Mesothelial cell of epicardium (in vitro differentiated cells): ENCODE data around the gene EREG. TPM values are rescaled to one million over a fixed set of nuclear protein-coding genes. Genes with fewer than 3 reads are reported as not detected.

Experiments
- DNase-seq, 2 experiments: peaks; one replicate each; pipeline ENCODE4 v3.0.0; 2021; ENCODE audit warnings: low spot score in 2 of 2; ENCODE audit not compliant: unreplicated experiment in 2 of 2
- H3K27ac Mint-ChIP-seq: 2 replicates; pipeline ENCODE4 v1.8.0; 2021; ENCODE audit warnings: mixed read lengths
- H3K27me3 Mint-ChIP-seq: 2 replicates; pipeline ENCODE4 v1.8.0; 2021; ENCODE audit warnings: low read depth, mixed read lengths
- H3K36me3 Mint-ChIP-seq: 2 replicates; pipeline ENCODE4 v1.8.0; 2021; ENCODE audit warnings: mixed read lengths
- H3K4me1 Mint-ChIP-seq: 2 replicates; pipeline ENCODE4 v1.8.0; 2021; ENCODE audit warnings: mixed read lengths
- H3K4me3 Mint-ChIP-seq: 2 replicates; pipeline ENCODE4 v1.8.0; 2021; ENCODE audit warnings: mild to moderate bottlenecking, moderate library complexity, mixed read lengths
- H3K9me3 Mint-ChIP-seq: 2 replicates; pipeline ENCODE4 v1.8.0; 2021; ENCODE audit warnings: mixed read lengths
- total RNA-seq: library from RNA; stranded (reverse); gene quantifications from 3 replicates; pipeline ENCODE4 v1.2.1, GENCODE V29; 2021
- TF ChIP-seq, protein P1 (sequence below): fragments of 200-600 bp; sonication (generic); IDR thresholded peaks from one replicate; pipeline ENCODE4 v1.5.0; 2021; ENCODE audit warnings: antibody characterized with exemption; ENCODE audit not compliant: unreplicated experiment

The EREG gene
- total RNA-seq, 1 donor from 2014 or later: 0.22 TPM

DNA sequence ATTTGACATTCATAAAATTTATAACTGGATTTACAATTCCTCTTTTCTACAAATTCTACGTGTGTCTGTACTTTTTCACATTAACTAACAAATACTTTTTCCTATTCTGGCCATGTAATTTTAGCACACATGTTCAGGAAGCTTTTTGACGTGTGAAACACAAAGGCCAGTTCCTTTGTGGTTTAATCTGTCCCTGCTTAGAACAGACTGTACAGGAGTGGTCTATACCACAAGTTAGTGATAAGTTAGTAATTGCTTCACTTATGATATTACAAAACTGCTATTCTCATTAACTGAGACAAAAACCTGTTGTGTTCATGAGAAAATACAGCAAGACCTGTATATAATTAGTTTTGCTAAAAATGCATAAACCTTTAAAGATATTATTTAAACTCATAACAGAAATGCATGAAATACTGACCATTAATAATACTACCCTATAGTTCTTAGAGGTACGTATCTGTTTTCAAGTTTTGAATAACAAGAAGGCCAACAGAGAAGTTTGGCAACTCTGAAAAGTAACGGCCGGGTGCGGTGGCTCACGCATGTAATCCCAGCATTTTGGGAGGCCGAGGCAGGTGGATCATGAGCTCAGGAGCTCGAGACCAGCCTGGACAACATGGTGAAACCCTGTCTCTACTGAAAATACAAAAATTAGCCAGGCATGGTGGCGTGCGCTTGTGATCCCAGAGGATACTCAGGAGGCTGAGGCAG lies 66.3 kb downstream of the EREG start:
- TF ChIP-seq, protein P1, sequence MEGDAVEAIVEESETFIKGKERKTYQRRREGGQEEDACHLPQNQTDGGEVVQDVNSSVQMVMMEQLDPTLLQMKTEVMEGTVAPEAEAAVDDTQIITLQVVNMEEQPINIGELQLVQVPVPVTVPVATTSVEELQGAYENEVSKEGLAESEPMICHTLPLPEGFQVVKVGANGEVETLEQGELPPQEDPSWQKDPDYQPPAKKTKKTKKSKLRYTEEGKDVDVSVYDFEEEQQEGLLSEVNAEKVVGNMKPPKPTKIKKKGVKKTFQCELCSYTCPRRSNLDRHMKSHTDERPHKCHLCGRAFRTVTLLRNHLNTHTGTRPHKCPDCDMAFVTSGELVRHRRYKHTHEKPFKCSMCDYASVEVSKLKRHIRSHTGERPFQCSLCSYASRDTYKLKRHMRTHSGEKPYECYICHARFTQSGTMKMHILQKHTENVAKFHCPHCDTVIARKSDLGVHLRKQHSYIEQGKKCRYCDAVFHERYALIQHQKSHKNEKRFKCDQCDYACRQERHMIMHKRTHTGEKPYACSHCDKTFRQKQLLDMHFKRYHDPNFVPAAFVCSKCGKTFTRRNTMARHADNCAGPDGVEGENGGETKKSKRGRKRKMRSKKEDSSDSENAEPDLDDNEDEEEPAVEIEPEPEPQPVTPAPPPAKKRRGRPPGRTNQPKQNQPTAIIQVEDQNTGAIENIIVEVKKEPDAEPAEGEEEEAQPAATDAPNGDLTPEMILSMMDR: no peak
- H3K27me3 Mint-ChIP-seq: no peaks in the 10 kb centered on the region
- no peaks in the 10 kb centered on the region for H3K36me3 Mint-ChIP-seq
- DNase-seq: no peak
- H3K9me3 Mint-ChIP-seq: peaks cover 4% of the 10 kb centered on the region
- H3K4me3 Mint-ChIP-seq: no peak overlapping the region
- H3K4me1 Mint-ChIP-seq: peaks cover 10% of the 10 kb centered on the region
- H3K27ac Mint-ChIP-seq: no peak overlapping the region

DNA sequence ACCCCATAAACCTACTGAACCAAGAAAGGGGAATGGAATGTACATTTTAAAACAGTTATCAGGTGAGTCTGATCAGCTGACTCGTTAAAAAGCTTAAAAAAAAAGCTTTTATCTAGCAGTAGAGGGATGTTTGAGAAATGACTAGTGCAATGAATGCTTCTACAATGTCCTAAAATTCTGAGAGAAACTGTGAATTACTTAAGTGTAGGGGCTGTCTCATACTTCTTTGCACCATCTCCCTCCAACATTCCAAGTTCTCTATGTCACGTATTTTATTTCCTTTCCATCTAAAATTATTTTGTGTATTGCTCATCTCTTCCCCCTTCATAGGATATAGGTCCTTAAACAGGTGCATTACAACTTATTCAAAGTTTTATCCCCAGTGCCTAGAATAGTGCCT lies 68.1 kb downstream of the EREG start:
- Mint-ChIP-seq H3K4me1 (peaks cover 10% of the 10 kb centered on the region), H3K27me3 (no peaks in the 10 kb centered on the region), H3K36me3 (no peaks in the 10 kb centered on the region), H3K9me3 (peaks cover 4% of the 10 kb centered on the region), H3K4me3 (no peak overlapping the region), H3K27ac (no peak overlapping the region)
- TF ChIP-seq, protein P1: no peak
- no peak for DNase-seq

DNA sequence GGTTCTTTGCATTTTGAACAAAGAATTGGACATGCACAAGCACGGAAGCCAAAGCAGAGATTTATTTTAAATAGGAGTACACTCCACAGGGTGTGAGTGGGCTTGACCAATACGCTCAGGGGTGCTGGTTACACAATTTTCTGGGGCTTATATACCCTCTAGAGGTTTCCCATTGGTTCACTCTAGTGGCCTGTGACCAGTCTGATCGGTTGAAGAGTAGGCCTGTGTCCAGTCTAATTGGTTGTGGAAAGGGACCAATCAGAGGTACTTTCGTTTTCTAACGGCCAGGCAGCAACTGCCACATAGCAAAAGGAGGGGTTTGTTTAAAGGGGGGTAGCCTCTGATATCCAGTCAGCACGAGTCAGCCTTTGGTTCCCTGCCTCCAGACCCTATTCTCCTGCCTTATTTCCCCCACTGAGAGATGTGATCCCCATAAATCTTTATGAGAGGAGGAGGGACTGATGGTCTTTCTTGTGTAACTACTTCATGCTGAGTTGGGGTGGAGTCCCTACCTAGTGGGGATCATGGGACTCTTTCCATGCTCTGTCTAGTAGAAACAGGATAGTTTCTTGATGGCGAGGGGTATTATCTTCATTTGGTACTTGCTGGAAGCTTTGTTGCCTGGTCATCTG lies 68.7 kb downstream of the EREG start:
- no peaks in the 10 kb centered on the region for H3K36me3 Mint-ChIP-seq
- no peak overlapping the region for H3K27ac Mint-ChIP-seq
- H3K4me3 Mint-ChIP-seq: no peak overlapping the region
- H3K4me1 Mint-ChIP-seq: peaks cover 4% of the 10 kb centered on the region
- DNase-seq: no peak
- no peaks in the 10 kb centered on the region for H3K27me3 Mint-ChIP-seq
- peaks cover 4% of the 10 kb centered on the region for H3K9me3 Mint-ChIP-seq
- TF ChIP-seq, protein P1: no peak

DNA sequence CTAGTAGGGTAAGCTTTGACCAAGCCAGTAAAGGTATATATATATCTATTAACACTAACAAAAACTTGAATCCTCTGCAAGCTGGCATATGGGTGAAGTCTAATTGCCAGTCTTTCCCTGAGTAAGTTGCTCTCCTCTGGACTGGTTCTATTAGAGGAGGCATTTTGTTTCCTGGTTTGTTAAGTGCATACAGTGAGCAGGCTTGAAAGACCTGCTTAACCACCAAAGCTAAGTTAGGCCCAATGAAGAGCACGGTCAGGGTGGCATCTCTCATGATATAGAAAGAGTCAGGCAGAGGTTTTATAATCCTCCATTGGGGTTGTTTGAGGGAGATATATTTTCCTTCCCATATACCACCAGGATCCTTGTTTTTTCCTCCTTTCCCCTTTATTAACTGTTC lies 70.4 kb downstream of the EREG start:
- H3K9me3 Mint-ChIP-seq: peaks cover 4% of the 10 kb centered on the region
- TF ChIP-seq, protein P1: no peak
- H3K4me3 Mint-ChIP-seq: no peak overlapping the region
- DNase-seq: no peak
- H3K27ac Mint-ChIP-seq: no peak overlapping the region
- H3K36me3 Mint-ChIP-seq: no peaks in the 10 kb centered on the region
- no peaks in the 10 kb centered on the region for H3K4me1 Mint-ChIP-seq
- no peaks in the 10 kb centered on the region for H3K27me3 Mint-ChIP-seq

DNA sequence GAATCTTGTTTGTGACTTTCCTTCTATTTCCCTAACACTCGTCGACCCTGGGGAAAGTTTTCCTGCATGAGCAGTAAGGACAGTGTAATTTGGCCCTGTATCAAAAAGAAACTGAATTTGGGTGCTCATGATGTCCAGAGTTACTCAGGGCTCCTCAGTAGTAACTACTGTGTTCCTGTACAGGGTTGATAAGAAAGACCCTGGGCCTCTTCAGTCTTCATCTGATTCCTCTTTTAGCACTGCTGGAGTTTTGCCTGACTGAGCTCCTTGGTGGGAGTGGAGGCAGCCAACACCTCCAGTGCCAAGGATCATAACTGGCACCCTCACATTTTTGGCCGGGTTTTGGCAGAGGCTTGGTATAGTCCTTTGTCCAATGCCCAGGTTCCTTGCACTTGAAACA lies 72.9 kb downstream of the EREG start:
- no peak for DNase-seq
- Mint-ChIP-seq H3K27ac (no peak overlapping the region), H3K36me3 (no peaks in the 10 kb centered on the region), H3K9me3 (peaks cover 4% of the 10 kb centered on the region), H3K27me3 (no peaks in the 10 kb centered on the region), H3K4me3 (no peak overlapping the region), H3K4me1 (no peaks in the 10 kb centered on the region)
- TF ChIP-seq, protein P1: no peak

Other genes starting within 250 kb of the EREG start
- 19.2 to 21.1 TPM (median 20.9 TPM) in 3 replicates for gene MTHFD2L, start 207.0 kb upstream of the EREG start, total RNA-seq
- gene EPGN, start 56.7 kb upstream of the EREG start, total RNA-seq: 7.8 to 8.3 TPM (median 8.0 TPM) in 3 replicates
- 1.3 to 1.7 TPM (median 1.5 TPM) in 3 replicates for gene AREG, start 80.0 kb downstream of the EREG start, total RNA-seq